ENCODE results near the gene GOLGA3.
A peak's percentile ranks its signal among the peaks of the same experiment; 100 is the strongest.
"Not testable (repeated sequence)": the region's sequence is repeated elsewhere in the genome, so short reads cannot be mapped to it uniquely, and the experiment has no call there.

The GOLGA3 gene

GRCh38 chr12:132809391-132809790 lies 19.3 kb downstream of the GOLGA3 start:
- DNase-seq (ENCODE audit: low spot score), result peak; percentile 16

GRCh38 chr12:132807295-132808092 lies 21.2 kb downstream of the GOLGA3 start:
- DNase-seq (ENCODE audit: low spot score), result no peak

- no peak for DNase-seq (ENCODE audit: low spot score)
These were observed 21.8 kb downstream of the GOLGA3 start for GRCh38 chr12:132806857-132807256.

DNA sequence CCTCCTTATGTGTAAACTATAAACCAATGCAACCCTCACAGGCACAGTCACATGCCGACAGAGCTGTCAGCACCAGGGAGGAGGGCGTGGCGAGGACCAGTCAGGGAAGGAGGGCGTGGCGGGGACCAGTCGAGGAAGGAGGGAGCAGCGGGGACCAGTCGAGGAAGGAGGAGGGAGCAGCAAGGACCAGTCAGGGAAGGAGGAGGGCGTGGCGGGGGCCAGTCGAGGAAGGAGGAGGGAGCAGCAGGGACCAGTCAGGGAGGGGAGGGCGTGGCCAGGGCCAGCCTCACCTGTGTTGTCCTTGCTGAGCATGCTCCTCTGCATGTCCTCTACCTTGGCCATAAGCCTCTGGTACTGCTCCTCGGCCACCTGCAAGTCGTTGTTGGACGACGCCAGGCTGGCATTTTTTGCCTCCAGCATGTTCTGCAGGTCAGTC lies 24.2 kb downstream of the GOLGA3 start:
- DNase-seq (ENCODE audit: low spot score), result no peak

DNA sequence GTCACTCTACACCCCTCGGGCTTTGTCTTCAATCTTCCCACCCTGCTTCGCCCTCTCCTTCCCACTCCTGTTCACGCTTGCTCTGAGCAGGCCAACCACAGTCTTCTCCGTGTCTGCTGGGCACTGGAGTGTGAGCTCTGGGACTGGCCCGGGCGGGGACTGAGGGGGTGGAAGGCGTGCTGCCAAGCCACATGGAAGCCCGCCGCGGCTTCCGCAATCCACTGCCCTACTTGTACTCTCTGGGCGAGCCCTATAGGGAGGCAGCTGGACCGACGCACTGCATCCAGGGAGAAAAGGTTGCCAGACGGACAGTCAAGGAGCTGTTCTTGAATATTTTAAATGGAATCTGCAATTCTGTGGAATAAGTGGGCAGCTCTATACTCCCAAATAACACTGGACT lies 24.8 kb downstream of the GOLGA3 start:
- no peak for DNase-seq (ENCODE audit: low spot score)

- DNase-seq (ENCODE audit: low spot score), result no peak
These were observed 25.5 kb downstream of the GOLGA3 start for GRCh38 chr12:132803125-132803524.

GRCh38 chr12:132801741-132802140 lies 26.9 kb downstream of the GOLGA3 start:
- DNase-seq (ENCODE audit: low spot score), result no peak

- no peak for DNase-seq (ENCODE audit: low spot score)
These were observed 29.8 kb downstream of the GOLGA3 start for GRCh38 chr12:132798836-132799235.

GRCh38 chr12:132797820-132798570 lies 30.7 kb downstream of the GOLGA3 start:
- no peak for DNase-seq (ENCODE audit: low spot score)

GRCh38 chr12:132795847-132796246 lies 32.8 kb downstream of the GOLGA3 start:
- DNase-seq (ENCODE audit: low spot score), result no peak

GRCh38 chr12:132791940-132792339 lies 36.7 kb downstream of the GOLGA3 start:
- not testable (repeated sequence) for DNase-seq (ENCODE audit: low spot score)

DNA sequence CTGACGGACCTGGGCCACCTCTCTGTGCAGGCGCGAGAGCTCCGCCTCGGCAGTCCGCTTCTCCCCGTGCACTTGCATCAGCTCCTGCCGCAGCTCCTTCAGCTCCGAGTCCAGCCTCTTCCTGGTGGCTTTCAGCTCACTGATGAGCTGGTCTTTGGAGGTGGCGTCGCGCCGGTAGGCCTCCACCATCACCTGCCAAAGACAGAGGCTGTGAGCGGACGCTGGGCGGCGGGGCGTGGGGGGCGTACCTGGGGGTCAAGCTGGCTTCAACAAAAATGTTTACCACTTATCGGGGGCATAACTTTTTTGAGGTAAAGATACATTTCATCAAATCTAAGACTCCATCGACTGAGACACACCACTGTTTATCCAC lies 39.6 kb downstream of the GOLGA3 start:
- DNase-seq (ENCODE audit: low spot score), result no peak

- no peak for DNase-seq (ENCODE audit: low spot score)
These were observed 40.1 kb downstream of the GOLGA3 start for GRCh38 chr12:132788375-132789098.

DNA sequence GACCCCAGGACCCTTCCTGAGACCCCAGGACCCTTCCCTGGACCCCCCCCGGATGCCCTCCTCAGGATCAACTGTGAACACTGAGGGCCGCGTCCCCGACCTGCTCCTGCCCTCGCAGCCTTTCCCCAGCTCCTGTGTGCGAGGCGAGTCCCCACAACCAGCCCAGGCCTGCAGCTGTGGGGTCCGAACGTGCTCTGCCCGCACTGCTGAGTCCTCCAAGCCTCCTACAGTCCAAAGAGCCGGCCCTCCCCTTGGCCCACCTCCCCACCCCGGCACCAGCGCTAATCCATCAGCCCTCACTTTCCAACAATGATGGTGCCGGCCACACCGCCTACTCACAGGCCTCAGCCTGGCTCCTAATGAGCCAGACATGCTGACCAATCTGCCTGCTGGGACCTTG lies 40.8 kb downstream of the GOLGA3 start:
- DNase-seq (ENCODE audit: low spot score), result no peak

GRCh38 chr12:132786192-132786591 lies 42.5 kb downstream of the GOLGA3 start:
- no peak for DNase-seq (ENCODE audit: low spot score)

DNA sequence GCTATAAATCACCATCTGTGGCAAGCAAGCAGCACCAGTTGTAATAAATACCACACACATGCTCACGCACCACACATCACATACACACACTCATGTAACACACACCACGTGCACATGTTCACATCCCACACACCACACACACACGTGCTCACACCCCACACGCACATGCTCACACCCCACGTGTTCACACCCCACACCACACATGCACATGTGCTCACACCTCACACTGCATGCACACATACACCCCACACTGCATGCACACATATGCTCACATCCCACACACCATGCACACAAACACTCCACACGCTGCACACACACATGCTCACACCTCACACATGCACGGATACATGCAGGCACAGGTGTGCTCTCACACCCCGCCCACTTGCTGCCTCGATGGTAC lies 44.1 kb downstream of the GOLGA3 start:
- no peak for DNase-seq (ENCODE audit: low spot score)

GRCh38 chr12:132783917-132784531 lies 44.6 kb downstream of the GOLGA3 start:
- no peak for DNase-seq (ENCODE audit: low spot score)

DNA sequence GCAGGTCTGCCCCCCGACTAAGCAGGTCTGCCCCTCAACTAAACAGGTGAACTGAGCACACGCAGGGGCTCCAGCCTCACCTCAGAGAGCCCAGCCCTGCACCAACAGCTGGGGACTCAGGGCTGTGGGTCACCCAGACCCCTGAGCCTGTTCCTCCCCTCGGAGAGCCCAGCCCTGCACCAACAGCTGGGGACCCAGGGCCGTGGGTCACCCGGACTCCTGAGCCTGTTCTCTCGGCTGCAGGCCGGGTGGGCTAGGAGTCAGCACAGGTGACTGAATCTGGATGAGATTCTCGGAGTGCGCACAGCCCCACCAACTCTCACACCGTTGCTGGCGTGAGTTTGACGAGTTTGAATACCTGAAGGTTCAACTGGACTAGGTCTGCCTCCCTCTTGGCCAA lies 46.7 kb downstream of the GOLGA3 start:
- DNase-seq (ENCODE audit: low spot score), result no peak

- DNase-seq (ENCODE audit: low spot score), result no peak
These were observed 48.8 kb downstream of the GOLGA3 start for GRCh38 chr12:132779781-132780353.

- DNase-seq (ENCODE audit: low spot score), result no peak
These were observed 51.1 kb downstream of the GOLGA3 start for GRCh38 chr12:132777614-132778013.

DNA sequence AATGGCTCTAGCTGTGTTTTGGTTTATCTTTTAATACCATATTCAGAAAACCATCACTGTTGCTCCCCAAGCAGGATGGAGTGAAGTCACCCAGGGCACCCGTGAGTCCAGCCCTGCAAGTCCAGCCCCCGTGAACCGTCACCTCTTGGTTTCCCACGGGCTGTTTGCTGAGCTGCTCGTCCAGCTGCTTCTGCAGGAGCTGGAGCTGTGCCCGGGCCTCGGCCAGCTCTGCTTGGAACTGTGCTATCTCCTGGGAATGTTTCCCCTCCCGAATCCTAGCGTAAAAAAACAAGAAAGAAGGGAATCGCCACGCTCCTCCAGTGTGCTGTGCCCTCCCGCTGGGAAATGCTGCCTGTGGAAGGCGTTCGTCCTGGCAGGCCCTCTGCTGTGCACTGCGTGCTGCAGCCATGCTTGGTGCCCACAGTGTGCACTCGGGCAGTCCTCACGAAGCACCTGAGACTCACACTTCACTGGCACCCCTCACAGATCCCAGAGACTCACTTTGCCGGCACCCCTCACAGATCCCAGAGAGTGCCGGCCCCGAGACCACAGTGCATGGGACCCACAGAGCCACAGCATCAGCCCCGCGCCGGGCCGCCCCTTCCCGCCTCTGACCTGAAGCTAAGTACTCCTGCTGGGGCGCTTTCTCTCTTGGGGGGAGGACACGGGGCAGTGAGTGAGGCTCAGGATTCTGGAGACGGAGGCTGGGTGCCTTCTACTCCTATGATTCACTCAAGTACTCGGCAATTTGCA lies 51.7 kb downstream of the GOLGA3 start:
- no peak for DNase-seq (ENCODE audit: low spot score)

Data from CD4-positive, alpha-beta T cell treated with Interleukin-2 at 100 ng/mL for 4 hours (primary cell).